Left ventricle myocardium inferior (tissue), 1 donor: ENCODE measurements around the gene FOXD4L3. TPM values are rescaled to one million over a fixed set of nuclear protein-coding genes. Genes with fewer than 3 reads are reported as not detected.
"Not testable (repeated sequence)": the region's sequence is repeated elsewhere in the genome, so short reads cannot be mapped to it uniquely, and the experiment has no call there.

ENCODE experiments used
- DNase-seq: peaks from one replicate; pipeline ENCODE4 v3.0.0-alpha.2; 2020
- H3K27ac ChIP-seq: fragments of 200-600 bp; replicated peaks from 2 replicates; pipeline ENCODE4 v1.8.0; 2021
- H3K27me3 ChIP-seq: fragments of 200-600 bp; 2 replicates; pipeline ENCODE4 v1.8.0; 2021; ENCODE audit warnings: low read depth
- H3K36me3 ChIP-seq: fragments of 200-600 bp; 2 replicates; pipeline ENCODE4 v1.8.0; 2021
- H3K4me1 ChIP-seq: fragments of 200-600 bp; 2 replicates; pipeline ENCODE4 v1.8.0; 2021
- H3K4me3 ChIP-seq: fragments of 200-600 bp; 2 replicates; pipeline ENCODE4 v1.8.0; 2021; ENCODE audit warnings: mild to moderate bottlenecking, moderate library complexity
- H3K9me3 ChIP-seq: fragments of 200-600 bp; replicated peaks from 2 replicates; pipeline ENCODE4 v1.8.0; 2021
- intact Hi-C: fragments of 100-400 bp; cut with micrococcal nuclease; formaldehyde crosslinking; loops from one replicate; pipeline ENCODE4 v1.11.0; 2022
- long read RNA-seq: library from polyadenylated mRNA; unstranded; transcript quantifications from one replicate; pipeline ENCODE4 v2.0.0, GENCODE V29; 2021
- total RNA-seq: library from RNA; stranded (reverse); fragmentation: NEBNext Ultra II Directional; extraction: Animal tissue kit (Norgen Biotek cat#: 25700); gene quantifications from one replicate; pipeline ENCODE4 v1.2.1, GENCODE V29; 2021
- donor health status: DM: no; HTN: yes; CAD: no; lungs with severe emphysema.

FOXD4L3 gene
- total RNA-seq, result not detected
- long read RNA-seq, result 0 reads

DNA sequence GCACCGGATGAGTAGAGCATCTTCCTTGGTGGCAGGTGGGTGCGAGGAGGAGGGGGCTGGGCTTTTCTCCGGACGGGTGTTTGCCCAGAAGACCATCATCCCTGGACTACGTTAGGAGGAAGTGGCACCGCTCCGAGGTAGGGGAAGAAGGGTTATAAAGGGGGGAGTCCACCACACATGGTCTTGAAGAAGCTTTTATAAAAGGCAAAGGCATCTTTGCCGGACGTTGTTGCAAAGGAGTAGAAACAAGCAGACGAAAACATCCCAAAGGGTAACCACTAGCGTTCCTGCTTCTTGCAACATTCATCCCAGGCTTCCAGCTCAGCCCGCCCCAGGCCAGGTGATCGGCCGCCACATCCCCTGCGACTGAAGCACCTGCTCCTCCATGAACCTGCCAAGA lies at the start of gene FOXD4L3:
Gene FOXD4L3, plus strand, starts transcription at position 301 of the 400 bp plus-strand sequence. Its CDS starts 85 bp downstream, at position 386.
- H3K27ac ChIP-seq, intact Hi-C loops, H3K36me3 ChIP-seq, DNase-seq, H3K4me1 ChIP-seq, H3K9me3 ChIP-seq, H3K4me3 ChIP-seq: not testable (repeated sequence)
- peaks cover 14% of the 10 kb centered on the region for H3K27me3 ChIP-seq

DNA sequence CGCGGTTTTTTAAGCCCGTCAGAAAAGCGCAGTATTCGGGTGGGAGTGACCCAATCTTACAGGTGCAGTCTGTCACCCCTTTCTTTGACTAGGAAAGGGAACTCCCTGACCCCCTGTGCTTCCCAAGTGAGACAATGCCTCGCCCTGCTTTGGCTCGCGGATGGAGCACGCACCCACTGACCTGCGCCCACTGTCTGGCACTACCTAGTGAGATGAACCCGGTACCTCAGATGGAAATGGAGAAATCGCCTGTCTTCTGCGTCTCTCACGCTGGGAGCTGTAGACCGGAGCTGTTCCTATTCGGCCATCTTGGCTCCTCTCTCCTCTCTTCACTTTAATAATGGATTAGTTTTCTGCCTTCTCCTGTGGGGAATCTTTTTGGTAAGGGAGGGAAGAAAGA lies 21.6 kb upstream of the FOXD4L3 start:
- H3K36me3 ChIP-seq, H3K27ac ChIP-seq, H3K4me1 ChIP-seq, H3K27me3 ChIP-seq, H3K9me3 ChIP-seq, H3K4me3 ChIP-seq, DNase-seq, intact Hi-C loops: not testable (repeated sequence)

DNA sequence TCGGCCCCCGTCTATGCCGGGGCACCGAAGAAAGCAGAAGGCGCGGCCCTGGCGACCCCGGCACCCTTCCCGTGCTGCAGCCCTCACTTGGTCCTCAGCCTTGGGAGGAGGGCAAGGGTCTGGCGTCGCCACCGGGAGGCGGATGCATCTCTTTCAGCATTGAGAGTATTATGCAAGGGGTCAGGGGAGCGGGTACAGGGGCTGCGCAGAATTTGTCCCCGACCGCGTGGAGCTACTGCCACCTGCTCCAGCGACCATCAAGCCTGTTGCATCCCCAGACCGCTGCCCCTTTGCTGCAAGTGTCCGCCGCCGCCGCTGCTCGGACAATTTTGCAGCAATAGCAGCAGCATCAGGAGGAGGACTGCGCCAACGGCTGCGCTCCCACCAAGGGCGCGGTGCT lies 1.1 kb downstream of the FOXD4L3 start:
- H3K27ac ChIP-seq, DNase-seq, H3K4me1 ChIP-seq, intact Hi-C loops, H3K9me3 ChIP-seq, H3K4me3 ChIP-seq, H3K36me3 ChIP-seq: not testable (repeated sequence)
- H3K27me3 ChIP-seq, result peaks cover 17% of the 10 kb centered on the region

DNA sequence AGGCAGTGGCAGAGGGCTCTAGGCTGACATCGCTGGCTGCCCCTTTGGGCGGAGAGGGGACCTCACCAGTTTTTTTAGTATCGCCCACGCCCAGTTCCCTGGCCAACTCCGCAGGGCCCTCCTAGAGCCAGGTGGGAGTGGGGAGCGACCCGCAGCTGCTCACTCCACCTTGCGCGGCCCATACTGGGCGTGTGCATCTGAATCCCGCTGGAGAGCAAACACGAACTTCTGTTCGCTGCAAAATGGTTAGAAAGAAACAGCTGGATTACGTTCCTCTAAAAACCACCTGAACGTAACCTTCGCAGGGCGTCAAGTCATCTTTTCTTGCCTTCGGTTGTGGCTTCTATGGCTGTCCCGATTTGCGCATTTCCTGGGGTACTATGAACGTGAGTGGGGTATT lies 1.5 kb downstream of the FOXD4L3 start:
- H3K4me3 ChIP-seq, H3K36me3 ChIP-seq, intact Hi-C loops, H3K9me3 ChIP-seq, H3K4me1 ChIP-seq, DNase-seq, H3K27ac ChIP-seq: not testable (repeated sequence)
- H3K27me3 ChIP-seq, result peaks cover 17% of the 10 kb centered on the region

DNA sequence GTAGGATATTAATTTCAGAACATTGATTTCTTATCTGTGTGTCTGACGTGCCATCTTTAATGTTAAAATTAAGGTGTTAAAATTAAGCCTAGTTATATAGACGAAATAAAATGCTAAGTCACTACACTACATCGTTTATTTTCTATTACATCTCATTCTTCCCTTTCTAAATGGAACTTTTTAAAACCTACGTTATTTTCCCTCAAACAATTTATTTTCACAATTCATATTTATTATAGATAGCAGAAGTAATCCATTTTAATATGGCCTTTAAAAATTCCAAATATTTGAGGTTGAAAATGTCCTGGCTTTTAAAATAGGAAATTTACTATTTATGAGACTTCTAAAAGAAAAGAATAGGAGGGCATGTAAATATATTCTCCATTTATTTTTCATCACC lies 2.1 kb downstream of the FOXD4L3 start:
- intact Hi-C loops, H3K9me3 ChIP-seq, H3K27ac ChIP-seq, DNase-seq, H3K4me3 ChIP-seq, H3K4me1 ChIP-seq, H3K36me3 ChIP-seq: not testable (repeated sequence)
- peaks cover 17% of the 10 kb centered on the region for H3K27me3 ChIP-seq

DNA sequence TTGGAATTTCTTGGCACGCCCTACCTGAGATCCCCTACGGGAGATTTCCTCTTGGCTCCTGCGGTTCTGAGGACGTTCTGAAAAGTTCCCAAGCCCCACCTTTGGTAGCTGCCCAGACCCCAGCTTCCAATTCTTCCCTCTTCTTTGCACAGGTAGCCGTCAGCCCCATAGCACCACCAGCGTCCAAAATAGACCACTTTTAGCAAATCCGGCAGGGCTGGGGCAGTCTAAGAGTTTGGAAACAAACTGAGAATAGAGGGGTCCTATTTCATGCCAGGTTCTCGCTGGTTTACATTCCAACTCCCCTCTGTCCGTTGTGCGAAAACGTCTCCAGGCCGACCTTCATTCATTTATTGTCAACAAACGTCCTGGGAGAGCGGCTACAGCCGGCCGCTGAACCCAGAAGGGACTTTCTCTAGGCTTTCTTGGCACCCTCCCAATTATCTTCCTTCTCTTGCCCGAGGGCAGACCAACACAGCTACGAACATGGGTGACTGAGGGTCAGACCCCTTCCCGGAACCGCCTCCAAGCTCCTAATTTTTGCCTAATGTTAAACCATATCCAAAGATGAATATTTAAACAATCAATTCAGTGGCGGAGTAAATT lies 3.1 kb downstream of the FOXD4L3 start:
- H3K4me1 ChIP-seq, H3K27ac ChIP-seq, H3K36me3 ChIP-seq, intact Hi-C loops, DNase-seq, H3K9me3 ChIP-seq, H3K4me3 ChIP-seq: not testable (repeated sequence)
- H3K27me3 ChIP-seq, result peaks cover 17% of the 10 kb centered on the region

DNA sequence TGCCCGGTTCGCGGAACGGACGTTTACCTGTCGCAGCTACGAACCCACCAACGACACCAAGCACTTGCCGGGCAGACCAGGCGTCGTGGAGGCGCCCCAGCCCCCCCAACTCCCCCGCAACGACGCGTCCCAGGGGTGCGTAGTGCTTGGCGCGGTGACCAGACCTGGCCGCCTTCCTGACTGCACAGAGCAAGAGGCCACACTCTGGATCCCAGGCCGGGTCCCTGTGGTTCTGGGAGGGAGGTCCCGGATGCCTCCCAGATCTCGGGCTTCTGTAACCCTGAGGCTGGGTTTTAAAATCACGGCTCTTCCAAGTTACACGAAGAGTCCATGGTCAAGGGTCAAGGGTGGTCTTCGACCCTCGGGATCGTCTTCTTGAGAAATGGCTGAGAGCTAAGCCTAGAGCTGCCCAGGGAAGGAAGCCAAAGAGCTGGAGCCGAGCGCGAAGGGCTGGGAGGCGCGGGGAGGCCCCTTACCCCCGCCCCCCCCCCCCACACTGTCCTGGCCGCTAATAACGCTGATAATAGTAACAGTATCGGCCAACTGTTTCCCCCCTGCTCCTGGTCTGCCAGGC lies 3.8 kb downstream of the FOXD4L3 start:
- H3K4me1 ChIP-seq, H3K4me3 ChIP-seq, H3K9me3 ChIP-seq, H3K27ac ChIP-seq, H3K36me3 ChIP-seq, DNase-seq, intact Hi-C loops: not testable (repeated sequence)
- peaks cover 17% of the 10 kb centered on the region for H3K27me3 ChIP-seq

DNA sequence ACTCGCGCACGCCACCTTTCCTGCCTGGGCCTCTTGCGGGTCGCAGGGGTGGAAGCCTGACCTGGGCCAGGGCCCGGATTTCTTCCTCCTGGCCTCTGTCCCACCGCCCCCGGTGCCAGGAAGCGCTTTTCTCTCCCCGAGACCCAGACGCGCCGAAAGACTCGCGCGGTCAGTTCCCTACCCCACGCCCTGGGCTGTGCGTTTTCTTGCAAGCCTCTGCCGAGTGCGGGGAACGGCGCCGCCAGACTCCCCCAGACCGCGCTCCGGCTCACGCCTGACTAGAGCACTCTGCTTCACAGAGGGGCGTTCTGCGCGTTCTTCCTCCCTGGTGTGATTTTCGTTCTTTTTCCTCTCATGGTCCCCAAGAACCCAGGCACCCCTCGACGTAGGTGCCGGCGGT lies 4.5 kb downstream of the FOXD4L3 start:
- H3K4me1 ChIP-seq, H3K27ac ChIP-seq, DNase-seq, intact Hi-C loops, H3K9me3 ChIP-seq, H3K4me3 ChIP-seq, H3K36me3 ChIP-seq: not testable (repeated sequence)
- peaks cover 17% of the 10 kb centered on the region for H3K27me3 ChIP-seq

DNA sequence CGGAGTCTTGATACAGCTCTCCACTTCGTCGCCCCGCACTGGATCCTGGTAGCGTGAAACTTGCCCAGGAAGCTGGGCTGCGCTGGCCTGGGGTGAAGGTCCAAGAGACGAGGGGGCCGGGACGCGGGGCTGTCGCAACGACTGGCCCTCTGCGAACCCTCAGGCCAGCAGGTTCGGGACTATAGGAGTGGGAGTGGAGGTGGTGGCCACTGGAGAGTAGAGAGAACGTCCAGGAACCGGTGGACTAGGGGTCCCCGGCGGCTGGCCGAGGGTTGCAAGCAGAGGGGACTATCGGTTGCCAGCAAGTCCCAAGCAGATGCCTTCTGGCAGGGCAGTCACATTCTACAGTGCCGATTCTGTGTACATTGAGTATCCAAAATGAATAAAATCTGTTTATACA lies 5.0 kb downstream of the FOXD4L3 start:
- H3K4me1 ChIP-seq, H3K9me3 ChIP-seq, H3K27ac ChIP-seq, DNase-seq, H3K36me3 ChIP-seq, H3K4me3 ChIP-seq, intact Hi-C loops: not testable (repeated sequence)
- peaks cover 17% of the 10 kb centered on the region for H3K27me3 ChIP-seq

DNA sequence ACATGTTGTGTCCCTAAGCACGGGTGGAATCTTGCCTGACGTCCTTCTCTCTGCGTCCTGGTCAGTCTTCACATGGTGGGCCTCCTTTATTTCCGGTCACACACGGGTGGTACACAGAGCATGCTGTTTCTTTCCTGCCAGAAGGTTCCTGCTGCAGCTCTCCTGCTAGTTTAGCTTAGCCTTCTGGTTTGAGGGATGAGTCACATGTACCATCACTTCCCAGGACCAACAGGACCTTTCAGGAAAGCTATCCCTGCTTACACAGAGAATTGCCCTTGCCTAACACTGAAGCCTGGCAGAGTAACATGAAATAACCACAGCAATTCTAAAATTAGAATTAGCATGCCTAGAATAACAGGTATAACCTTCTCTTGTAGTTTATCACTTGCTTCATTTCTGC lies 8.5 kb downstream of the FOXD4L3 start:
- H3K4me3 ChIP-seq, DNase-seq, H3K36me3 ChIP-seq, H3K27ac ChIP-seq, intact Hi-C loops, H3K9me3 ChIP-seq, H3K4me1 ChIP-seq: not testable (repeated sequence)
- H3K27me3 ChIP-seq, result peaks cover 24% of the 10 kb centered on the region

DNA sequence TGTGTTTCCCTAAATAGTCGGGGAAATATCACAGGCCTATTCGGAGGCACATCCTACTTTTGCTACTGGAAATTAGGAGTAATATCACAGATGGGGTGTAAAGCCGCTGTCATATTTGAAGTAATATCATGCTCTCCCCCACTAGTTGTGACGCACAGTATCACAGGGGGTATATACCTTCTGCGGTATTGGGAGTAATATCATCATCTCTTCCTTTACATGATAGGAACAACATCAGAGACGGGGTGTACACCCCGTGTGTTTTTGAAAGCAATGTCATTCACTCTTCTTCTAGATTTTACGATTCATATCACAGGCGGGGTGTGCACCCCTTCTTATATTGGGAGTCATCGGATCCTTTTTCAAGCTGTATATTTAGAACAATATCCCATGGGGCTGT lies 15.5 kb downstream of the FOXD4L3 start:
- H3K36me3 ChIP-seq, H3K4me3 ChIP-seq, DNase-seq, H3K9me3 ChIP-seq, H3K4me1 ChIP-seq, H3K27ac ChIP-seq, intact Hi-C loops: not testable (repeated sequence)
- peaks cover 11% of the 10 kb centered on the region for H3K27me3 ChIP-seq

DNA sequence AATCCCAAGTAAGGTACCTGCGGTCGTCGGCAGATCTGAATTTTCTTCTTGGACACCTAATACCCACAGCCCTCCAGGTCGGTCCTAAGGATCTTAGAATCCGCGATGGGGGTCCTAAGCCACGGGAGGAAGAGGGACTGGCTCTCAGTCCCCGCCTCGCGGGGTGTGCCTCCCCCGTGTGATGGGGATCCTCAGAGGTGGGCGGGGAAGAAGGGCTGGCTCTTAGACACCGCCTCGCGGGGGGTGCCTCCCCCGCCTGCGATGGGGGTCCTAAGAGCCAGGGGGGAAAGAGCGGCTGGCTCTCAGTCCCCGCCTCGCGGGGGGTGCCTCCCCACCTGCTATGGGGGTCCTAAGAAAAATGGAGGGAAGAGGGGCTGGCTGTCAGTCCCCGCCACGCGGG lies 21.1 kb downstream of the FOXD4L3 start:
- H3K36me3 ChIP-seq, H3K4me1 ChIP-seq, H3K27ac ChIP-seq, H3K9me3 ChIP-seq, H3K27me3 ChIP-seq, DNase-seq, H3K4me3 ChIP-seq, intact Hi-C loops: not testable (repeated sequence)

DNA sequence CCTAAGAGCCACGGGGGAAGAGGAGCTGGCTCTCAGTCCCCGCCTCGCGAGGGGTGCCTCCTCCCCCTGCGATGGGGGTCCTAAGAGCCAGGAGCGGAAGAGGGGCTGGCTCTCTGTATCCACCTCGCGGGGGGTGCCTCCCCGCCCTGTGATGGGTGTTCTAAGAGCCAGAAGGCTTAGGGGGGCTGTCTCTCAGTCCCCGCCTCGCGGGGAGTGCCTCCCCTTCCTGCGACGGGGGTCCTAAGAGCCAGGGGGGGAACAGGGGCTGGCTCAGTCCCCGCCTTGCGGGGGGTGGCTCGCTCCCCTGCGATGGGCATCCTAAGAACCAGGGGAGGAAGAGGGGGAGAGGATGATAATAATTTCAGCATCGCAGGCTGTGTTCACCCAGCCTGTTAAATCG lies 21.9 kb downstream of the FOXD4L3 start:
- H3K4me1 ChIP-seq, H3K4me3 ChIP-seq, intact Hi-C loops, H3K9me3 ChIP-seq, DNase-seq, H3K27me3 ChIP-seq, H3K36me3 ChIP-seq, H3K27ac ChIP-seq: not testable (repeated sequence)

DNA sequence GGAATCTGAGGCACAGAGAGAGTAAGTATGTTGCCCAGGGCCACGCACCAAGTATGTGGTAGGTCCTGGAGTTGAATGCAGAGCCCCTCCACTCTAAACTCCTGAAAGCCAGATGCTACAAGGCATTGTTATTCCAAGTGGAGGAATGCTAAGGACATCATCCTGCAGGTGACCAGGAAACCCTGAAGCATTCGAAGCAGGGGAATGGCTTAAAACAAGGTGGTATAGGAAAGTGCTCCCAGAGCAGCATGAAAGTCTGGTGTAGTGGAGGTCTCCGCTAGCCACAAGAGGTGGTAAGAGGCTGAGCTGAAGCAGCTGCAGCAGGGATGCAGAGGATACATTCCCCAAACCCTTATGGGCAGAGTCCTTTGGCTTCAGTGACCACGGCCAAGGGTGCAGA lies 26.4 kb downstream of the FOXD4L3 start:
- H3K4me1 ChIP-seq, H3K36me3 ChIP-seq, H3K4me3 ChIP-seq, H3K27me3 ChIP-seq, H3K9me3 ChIP-seq, intact Hi-C loops, H3K27ac ChIP-seq, DNase-seq: not testable (repeated sequence)
